GM19240 (cell line): Measurements from ENCODE around the gene HCST.
"Not testable (repeated sequence)": the region's sequence is repeated elsewhere in the genome, so short reads cannot be mapped to it uniquely, and the experiment has no call there.

Experiments used
- DNase-seq: peaks from one replicate; pipeline ENCODE4 v3.0.0; 2011; ENCODE audit warnings: low spot score; ENCODE audit not compliant: insufficient read length

The HCST gene

GRCh38 chr19:35904311-35905068, 2.2 kb downstream of the HCST start:
- DNase-seq, result no peak

- DNase-seq, result no peak
Observed at GRCh38 chr19:35905178-35905727, 2.9 kb downstream of the HCST start.

- DNase-seq, result no peak
Observed at GRCh38 chr19:35907377-35907745, 5.0 kb downstream of the HCST start.

- no peak for DNase-seq
Observed at GRCh38 chr19:35908010-35908441, 5.7 kb downstream of the HCST start, which contains the start of gene TYROBP. Gene TYROBP, minus strand, starts transcription at chr19:35908295. Its CDS starts 67 bp downstream, at chr19:35908228.

- no peak for DNase-seq
Observed at GRCh38 chr19:35908973-35909683, 6.8 kb downstream of the HCST start.

GRCh38 chr19:35909684-35910035, 7.3 kb downstream of the HCST start:
- DNase-seq, result no peak

- not testable (repeated sequence) for DNase-seq
Observed at GRCh38 chr19:35910355-35910754, 8.0 kb downstream of the HCST start.

GRCh38 chr19:35911173-35911572, 8.8 kb downstream of the HCST start:
- no peak for DNase-seq

GRCh38 chr19:35911790-35912189, 9.5 kb downstream of the HCST start:
- no peak for DNase-seq

- DNase-seq, result no peak
Observed at GRCh38 chr19:35913589-35913988, 11.3 kb downstream of the HCST start.

GRCh38 chr19:35915443-35915842, 13.1 kb downstream of the HCST start:
- no peak for DNase-seq

- no peak for DNase-seq
Observed at GRCh38 chr19:35919306-35919705, 17.0 kb downstream of the HCST start.

GRCh38 chr19:35921012-35921411, 18.7 kb downstream of the HCST start:
- no peak for DNase-seq

GRCh38 chr19:35925501-35925900, 23.2 kb downstream of the HCST start:
- DNase-seq, result no peak

- DNase-seq, result no peak
Observed at GRCh38 chr19:35928507-35928906, 26.2 kb downstream of the HCST start.

GRCh38 chr19:35929876-35930275, 27.5 kb downstream of the HCST start:
- DNase-seq, result no peak

GRCh38 chr19:35931161-35931873, 29.0 kb downstream of the HCST start:
- DNase-seq, result peak; percentile 100

- no peak for DNase-seq
Observed at GRCh38 chr19:35931874-35932202, 29.5 kb downstream of the HCST start.

GRCh38 chr19:35932291-35932936, 30.1 kb downstream of the HCST start:
- DNase-seq, result no peak

GRCh38 chr19:35935911-35936737, 33.8 kb downstream of the HCST start, which contains the start of gene LRFN3:
Gene LRFN3, plus strand, starts transcription at chr19:35936374. Its CDS starts 3,052 bp downstream, at chr19:35939426.
- DNase-seq, result no peak
